HepG2 (cell line): ENCODE results near the gene NAT9. TPM values are rescaled to one million over a fixed set of nuclear protein-coding genes. Genes with fewer than 3 reads are reported as not detected.

ENCODE experiments used
- AHDC1 ChIP-seq: sonication (generic); formaldehyde crosslinking; IDR thresholded peaks from 2 replicates; pipeline ENCODE4 v1.5.1; 2020; ENCODE audit warnings: mild to moderate bottlenecking, missing genetic modification reagents, borderline replicate concordance
- ARHGAP35 ChIP-seq: sonication (generic); formaldehyde crosslinking; IDR thresholded peaks from 2 replicates; pipeline ENCODE4 v1.9.0; 2022; ENCODE audit warnings: mild to moderate bottlenecking, inconsistent platforms, moderate library complexity, missing genetic modification reagents, borderline replicate concordance
- CC2D1A ChIP-seq: sonication (generic); formaldehyde crosslinking; IDR thresholded peaks from 2 replicates; pipeline ENCODE4 v1.8.1; 2023; ENCODE audit warnings: mild to moderate bottlenecking, missing genetic modification reagents
- FOXO1 ChIP-seq: sonication (generic); formaldehyde crosslinking; IDR thresholded peaks from 2 replicates; pipeline ENCODE4 v1.4.0; 2020; ENCODE audit warnings: missing genetic modification reagents
- HCFC1 ChIP-seq: fragments of 150-350 bp; IDR thresholded peaks from 2 replicates; pipeline ENCODE4 v1.6.1; 2014; ENCODE audit warnings: low read depth, low read length
- IRX3 ChIP-seq: sonication (generic); formaldehyde crosslinking; IDR thresholded peaks from 2 replicates; pipeline ENCODE4 v1.8.1; 2023; ENCODE audit warnings: mild to moderate bottlenecking, low read depth, missing genetic modification reagents, borderline replicate concordance
- MTA1 ChIP-seq: sonication (generic); formaldehyde crosslinking; IDR thresholded peaks from 2 replicates; pipeline ENCODE4 v1.4.0; 2020; ENCODE audit warnings: missing genetic modification reagents, mild to moderate bottlenecking, borderline replicate concordance
- ZBTB43 ChIP-seq: sonication (generic); formaldehyde crosslinking; conservative IDR thresholded peaks from 2 replicates; pipeline ENCODE4 v1.4.0; 2020; ENCODE audit warnings: missing genetic modification reagents
- ZMYM2 ChIP-seq: sonication (generic); formaldehyde crosslinking; IDR thresholded peaks from 2 replicates; pipeline ENCODE4 v1.8.0; 2022; ENCODE audit warnings: mild to moderate bottlenecking, missing genetic modification reagents
- ZMYM3 ChIP-seq: sonication (generic); formaldehyde crosslinking; IDR thresholded peaks from 2 replicates; pipeline ENCODE4 v1.5.1; 2020; ENCODE audit warnings: mild to moderate bottlenecking, missing genetic modification reagents
- ZNF292 ChIP-seq: sonication (generic); formaldehyde crosslinking; IDR thresholded peaks from 2 replicates; pipeline ENCODE4 v1.8.1; 2022; ENCODE audit warnings: mild to moderate bottlenecking, low read depth, missing genetic modification reagents, borderline replicate concordance
- ZNF318 ChIP-seq: sonication (generic); formaldehyde crosslinking; IDR thresholded peaks from 2 replicates; pipeline ENCODE4 v1.4.0; 2020; ENCODE audit warnings: mild to moderate bottlenecking, missing genetic modification reagents
- polyA plus RNA-seq, 8 experiments: library from polyadenylated mRNA; depleted of rRNA in 3 of 8; stranded (reverse) in 7 of 8; unstranded in 1 of 8; fragments of >200 nt; fragmentation: Illumina TruSeq in 4 of 8; extraction: Trizol in 4 of 8; gene quantifications; 2 replicates each; pipeline versions ENCODE4 v1.2.1 to v1.2.3, GENCODE V29; 2011 to 2016; ENCODE audit warnings: low read depth in 4 of 8, missing spikeins in 1 of 8, mixed read lengths in 1 of 8; ENCODE audit not compliant: insufficient read depth in 1 of 8
- total RNA-seq, 5 experiments: library from RNA; depleted of rRNA; stranded (reverse); fragments of >200 nt; fragmentation: Illumina TruSeq; extraction: Trizol; gene quantifications; 2 replicates each; pipeline ENCODE4 v1.2.3, GENCODE V29; 2016; ENCODE audit warnings: low read depth in 1 of 5

Gene NAT9
- total and polyA plus RNA-seq, 2 of the 13 experiments (the other 11 are each of a cell fraction or from before 2014, with no cell fraction given) = 39.7 to 44.2 TPM

GRCh38 chr17:74776044-74776962 lies at the start of gene NAT9 (continued):
- TF ChIP-seq ZNF292 (no peak), IRX3 (CRISPR knock-in tag) (no peak; the same call in 1 of the 2 replicates), ZMYM2 (no peak), FOXO1 (peak; percentile 60; the same call in 1 of the 2 replicates), ZMYM3 (CRISPR knock-in tag) (no peak), AHDC1 (CRISPR knock-in tag) (no peak), HCFC1 (peak; percentile 60), ARHGAP35 (CRISPR knock-in tag) (peak; percentile 78; the same call in 1 of the 2 replicates), CC2D1A (CRISPR knock-in tag) (no peak), ZNF318 (CRISPR knock-in tag) (no peak; the same call in 1 of the 2 replicates), ZBTB43 (CRISPR knock-in tag) (no peak), MTA1 (CRISPR knock-in tag) (peak; percentile 84; the same call in 1 of the 2 replicates)
